ENCODE data around the gene MAN2A1. TPM values are rescaled to one million over a fixed set of nuclear protein-coding genes. Genes with fewer than 3 reads are reported as not detected.

The MAN2A1 gene
- polyA plus RNA-seq, 3 donors = 17.0 to 23.0 (median 20.1) TPM

GRCh38 chr5:109681763-109682162, 8.0 kb upstream of the MAN2A1 start:
- H2AFZ ChIP-seq (ENCODE audit: insufficient read depth, low read depth, low read length, poor library complexity, severe bottlenecking) = no peak overlapping the region
- WGBS (ENCODE audit: insufficient coverage) = 100% methylated on average over 1 of the region's 3 CpGs

GRCh38 chr5:109682383-109682782, 7.3 kb upstream of the MAN2A1 start:
- peaks cover 0 to 3% (median 0%) of the 10 kb centered on the region in 3 donors for H3K27me3 Mint-ChIP-seq (ENCODE audit: low read depth in 3 of 3)
- no peaks in the 10 kb centered on the region for H3K79me2 ChIP-seq (ENCODE audit: insufficient read depth, low read length)
- H3K9me3 Mint-ChIP-seq = peaks cover 0 to 2% (median 0%) of the 10 kb centered on the region in 7 donors
- H4K20me1 ChIP-seq (ENCODE audit: insufficient read depth, low read length) = no peaks in the 10 kb centered on the region
- no peaks in the 10 kb centered on the region for H3K36me3 Mint-ChIP-seq
- H3K27ac ChIP-seq (ENCODE audit: low read depth in 1 of 2, low read length in 2 of 2) = no peak overlapping the region
- no peak for TF ChIP-seq CTCF (IDR thresholded peaks at IDR 0.05)
- no peaks in the 10 kb centered on the region for H3K27me3 ChIP-seq (ENCODE audit: control insufficient read depth in 2 of 2, insufficient read depth in 2 of 2, low read length in 2 of 2)
- H2AFZ ChIP-seq (ENCODE audit: insufficient read depth, low read depth, low read length, poor library complexity, severe bottlenecking) = no peak overlapping the region
- peaks cover 3% of the 10 kb centered on the region for H3K4me1 Mint-ChIP-seq
- no peak overlapping the region for H3K27ac Mint-ChIP-seq
- H3K4me1 ChIP-seq (ENCODE audit: control insufficient read depth in 1 of 2, insufficient read depth in 2 of 2, low read length in 2 of 2) = peaks cover 3 to 6% of the 10 kb centered on the region in 2 donors
- intact Hi-C loops (cut with micrococcal nuclease) = loop anchor here in 1 of 2 donors (10.0 kb wide), 1 partner anchor 268 kb away; no protein-coding TSS in a partner anchor
- no peak overlapping the region for H3K4me3 Mint-ChIP-seq
- DNase-seq = no peak
- no peak overlapping the region for H3K4me2 ChIP-seq (replicated peaks; ENCODE audit: extremely low read depth, low read length, poor library complexity, severe bottlenecking)
- H3K4me3 ChIP-seq (replicated peaks in 1 of 3; ENCODE audit: low read depth in 2 of 3, low read length in 3 of 3) = no peak overlapping the region
- H3K9me3 ChIP-seq (replicated peaks in 1 of 2; ENCODE audit: control insufficient read depth in 1 of 2, insufficient read depth in 1 of 2, low read length in 2 of 2) = no peaks in the 10 kb centered on the region
- H3K36me3 ChIP-seq (replicated peaks in 1 of 2; ENCODE audit: control insufficient read depth in 1 of 2, insufficient read depth in 2 of 2, low read length in 2 of 2) = no peaks in the 10 kb centered on the region
- WGBS (ENCODE audit: insufficient coverage) = 67% methylated on average over 1 of the region's 2 CpGs
- no peak overlapping the region for H3K9ac ChIP-seq (ENCODE audit: insufficient read depth, low read length, poor library complexity, severe bottlenecking)

More at GRCh38 chr5:109681763-109682162, 8.0 kb upstream of the MAN2A1 start:
- Mint-ChIP-seq H3K4me3 (no peak overlapping the region), H3K4me1 (peaks cover 3% of the 10 kb centered on the region), H3K36me3 (no peaks in the 10 kb centered on the region), H3K27me3 (ENCODE audit: low read depth in 3 of 3) (peaks cover 2 to 3% (median 3%) of the 10 kb centered on the region in 3 donors), H3K27ac (no peak overlapping the region), H3K9me3 (peaks cover 0 to 2% (median 0%) of the 10 kb centered on the region in 7 donors)
- peaks cover 3 to 6% of the 10 kb centered on the region in 2 donors for H3K4me1 ChIP-seq (ENCODE audit: control insufficient read depth in 1 of 2, insufficient read depth in 2 of 2, low read length in 2 of 2)
- no peaks in the 10 kb centered on the region for H3K36me3 ChIP-seq (replicated peaks in 1 of 2; ENCODE audit: control insufficient read depth in 1 of 2, insufficient read depth in 2 of 2, low read length in 2 of 2)
- no peak overlapping the region for H3K27ac ChIP-seq (ENCODE audit: low read depth in 1 of 2, low read length in 2 of 2)
- no peak overlapping the region for H3K9ac ChIP-seq (ENCODE audit: insufficient read depth, low read length, poor library complexity, severe bottlenecking)
- no peak for TF ChIP-seq CTCF (IDR thresholded peaks at IDR 0.05)
- no peak for DNase-seq
- H3K9me3 ChIP-seq (replicated peaks in 1 of 2; ENCODE audit: control insufficient read depth in 1 of 2, insufficient read depth in 1 of 2, low read length in 2 of 2) = no peaks in the 10 kb centered on the region
- intact Hi-C loops (cut with micrococcal nuclease) = loop anchor here in 1 of 2 donors (10.0 kb wide), 1 partner anchor 267 kb away; no protein-coding TSS in a partner anchor
- no peaks in the 10 kb centered on the region for H3K27me3 ChIP-seq (ENCODE audit: control insufficient read depth in 2 of 2, insufficient read depth in 2 of 2, low read length in 2 of 2)
- H3K4me2 ChIP-seq (replicated peaks; ENCODE audit: extremely low read depth, low read length, poor library complexity, severe bottlenecking) = no peak overlapping the region
- H3K79me2 ChIP-seq (ENCODE audit: insufficient read depth, low read length) = no peaks in the 10 kb centered on the region
- H3K4me3 ChIP-seq (replicated peaks in 1 of 3; ENCODE audit: low read depth in 2 of 3, low read length in 3 of 3) = no peak overlapping the region
- no peaks in the 10 kb centered on the region for H4K20me1 ChIP-seq (ENCODE audit: insufficient read depth, low read length)
